Measurements from ENCODE around the gene STAC2.
"Not testable (repeated sequence)": the region's sequence is repeated elsewhere in the genome, so short reads cannot be mapped to it uniquely, and the experiment has no call there.

The STAC2 gene

GRCh38 chr17:39225308-39225958 lies at the start of gene STAC2:
STAC2 (minus strand) TSS chr17:39225945; CDS start chr17:39225502, 443 bp downstream.
- DNase-seq (ENCODE audit: low read depth): no peak

- DNase-seq (ENCODE audit: low read depth): no peak
These were observed 45.8 kb upstream of the STAC2 start for GRCh38 chr17:39271546-39271945.

GRCh38 chr17:39270923-39271322 lies 45.2 kb upstream of the STAC2 start:
- peak; percentile 15 for DNase-seq (ENCODE audit: low read depth)

- DNase-seq (ENCODE audit: low read depth): no peak
These were observed 38.4 kb upstream of the STAC2 start for GRCh38 chr17:39264119-39264518.

GRCh38 chr17:39261286-39261685 lies 35.5 kb upstream of the STAC2 start:
- no peak for DNase-seq (ENCODE audit: low read depth)

GRCh38 chr17:39252788-39253460 lies 27.2 kb upstream of the STAC2 start:
- no peak for DNase-seq (ENCODE audit: low read depth)

- DNase-seq (ENCODE audit: low read depth): no peak
These were observed 26.3 kb upstream of the STAC2 start for GRCh38 chr17:39251997-39252396.

- not testable (repeated sequence) for DNase-seq (ENCODE audit: low read depth)
These were observed 24.3 kb upstream of the STAC2 start for GRCh38 chr17:39250076-39250475.

- no peak for DNase-seq (ENCODE audit: low read depth)
These were observed 20.5 kb upstream of the STAC2 start for GRCh38 chr17:39246274-39246673.

- peak; percentile 43 for DNase-seq (ENCODE audit: low read depth)
These were observed 19.1 kb upstream of the STAC2 start for GRCh38 chr17:39244600-39245570.

- DNase-seq (ENCODE audit: low read depth): no peak
These were observed 18.4 kb upstream of the STAC2 start for GRCh38 chr17:39244016-39244599.

- DNase-seq (ENCODE audit: low read depth): no peak
These were observed 17.4 kb upstream of the STAC2 start for GRCh38 chr17:39243155-39243554.

GRCh38 chr17:39240631-39241030 lies 14.9 kb upstream of the STAC2 start:
- no peak for DNase-seq (ENCODE audit: low read depth)

GRCh38 chr17:39239640-39240314 lies 14.0 kb upstream of the STAC2 start:
- DNase-seq (ENCODE audit: low read depth): no peak

GRCh38 chr17:39238311-39238972 lies 12.7 kb upstream of the STAC2 start:
- no peak for DNase-seq (ENCODE audit: low read depth)

- DNase-seq (ENCODE audit: low read depth): no peak
These were observed 11.8 kb upstream of the STAC2 start for GRCh38 chr17:39237586-39237985.

- no peak for DNase-seq (ENCODE audit: low read depth)
These were observed 11.3 kb upstream of the STAC2 start for GRCh38 chr17:39236981-39237441.

GRCh38 chr17:39236450-39236927 lies 10.7 kb upstream of the STAC2 start:
- no peak for DNase-seq (ENCODE audit: low read depth)

- DNase-seq (ENCODE audit: low read depth): no peak
These were observed 10.1 kb upstream of the STAC2 start for GRCh38 chr17:39235555-39236449.
